PFSK-1 (cell line): ENCODE measurements around the gene RBM7.

Experiments
- FOXP2 ChIP-seq: optimal IDR thresholded peaks from 2 replicates; pipeline ENCODE3; 2011; ENCODE audit warnings: borderline replicate concordance, control low read depth, inconsistent platforms; ENCODE audit not compliant: insufficient read depth; ENCODE audit errors: extremely low read length, extremely low read depth
- POLR2AphosphoS5 ChIP-seq: IDR thresholded peaks from 2 replicates; pipeline ENCODE4 v1.6.1; 2012; ENCODE audit warnings: low read depth, mild to moderate bottlenecking, control low read depth, low read length, moderate library complexity
- SIN3A ChIP-seq: IDR thresholded peaks from 2 replicates; pipeline ENCODE4 v1.6.1; 2012; ENCODE audit warnings: mild to moderate bottlenecking, low read length, moderate library complexity, borderline replicate concordance; ENCODE audit not compliant: insufficient read depth
- TAF1 ChIP-seq: IDR thresholded peaks from 2 replicates; pipeline ENCODE4 v1.6.1; 2012; ENCODE audit warnings: low read length, control low read depth, borderline replicate concordance; ENCODE audit not compliant: insufficient read depth
- TF ChIP-seq, protein P1 (sequence below), 2 experiments: IDR thresholded peaks; 2 replicates each; pipeline versions ENCODE4 v1.6.1 to v1.8.0; 2011 to 2012; ENCODE audit warnings: low read depth in 2 of 2, low read length in 2 of 2, control low read depth in 1 of 2, inconsistent platforms in 1 of 2, mild to moderate bottlenecking in 1 of 2, moderate library complexity in 1 of 2; ENCODE audit not compliant: insufficient read depth in 1 of 2

RBM7 gene

DNA sequence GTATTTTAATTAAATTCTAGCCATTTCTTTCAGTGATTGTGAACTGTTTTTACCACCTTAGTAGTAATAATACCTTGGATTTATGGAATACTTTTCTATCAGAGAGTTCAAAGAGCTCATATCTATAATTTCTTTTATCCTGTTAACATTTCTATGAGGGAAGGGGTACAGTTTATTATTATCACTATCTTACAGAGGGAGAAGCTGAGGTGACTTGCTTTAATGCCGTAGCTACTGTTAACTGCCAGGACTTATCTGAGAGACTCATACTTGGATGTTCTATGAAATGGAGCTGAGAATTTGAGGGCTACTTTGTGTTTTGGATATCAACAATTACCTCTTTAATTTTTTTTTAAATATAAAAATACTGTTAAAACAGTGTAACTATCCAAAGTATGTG lies 42.1 kb downstream of the RBM7 start:
- TF ChIP-seq FOXP2: no peak
- TF ChIP-seq SIN3A: no peak
- TF ChIP-seq TAF1: no peak
- no peak for TF ChIP-seq POLR2AphosphoS5
- TF ChIP-seq, protein P1, sequence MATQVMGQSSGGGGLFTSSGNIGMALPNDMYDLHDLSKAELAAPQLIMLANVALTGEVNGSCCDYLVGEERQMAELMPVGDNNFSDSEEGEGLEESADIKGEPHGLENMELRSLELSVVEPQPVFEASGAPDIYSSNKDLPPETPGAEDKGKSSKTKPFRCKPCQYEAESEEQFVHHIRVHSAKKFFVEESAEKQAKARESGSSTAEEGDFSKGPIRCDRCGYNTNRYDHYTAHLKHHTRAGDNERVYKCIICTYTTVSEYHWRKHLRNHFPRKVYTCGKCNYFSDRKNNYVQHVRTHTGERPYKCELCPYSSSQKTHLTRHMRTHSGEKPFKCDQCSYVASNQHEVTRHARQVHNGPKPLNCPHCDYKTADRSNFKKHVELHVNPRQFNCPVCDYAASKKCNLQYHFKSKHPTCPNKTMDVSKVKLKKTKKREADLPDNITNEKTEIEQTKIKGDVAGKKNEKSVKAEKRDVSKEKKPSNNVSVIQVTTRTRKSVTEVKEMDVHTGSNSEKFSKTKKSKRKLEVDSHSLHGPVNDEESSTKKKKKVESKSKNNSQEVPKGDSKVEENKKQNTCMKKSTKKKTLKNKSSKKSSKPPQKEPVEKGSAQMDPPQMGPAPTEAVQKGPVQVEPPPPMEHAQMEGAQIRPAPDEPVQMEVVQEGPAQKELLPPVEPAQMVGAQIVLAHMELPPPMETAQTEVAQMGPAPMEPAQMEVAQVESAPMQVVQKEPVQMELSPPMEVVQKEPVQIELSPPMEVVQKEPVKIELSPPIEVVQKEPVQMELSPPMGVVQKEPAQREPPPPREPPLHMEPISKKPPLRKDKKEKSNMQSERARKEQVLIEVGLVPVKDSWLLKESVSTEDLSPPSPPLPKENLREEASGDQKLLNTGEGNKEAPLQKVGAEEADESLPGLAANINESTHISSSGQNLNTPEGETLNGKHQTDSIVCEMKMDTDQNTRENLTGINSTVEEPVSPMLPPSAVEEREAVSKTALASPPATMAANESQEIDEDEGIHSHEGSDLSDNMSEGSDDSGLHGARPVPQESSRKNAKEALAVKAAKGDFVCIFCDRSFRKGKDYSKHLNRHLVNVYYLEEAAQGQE (IDR thresholded peaks at IDR 0.05; ENCODE audit: insufficient read depth in 1 of 2, low read depth in 2 of 2, low read length in 2 of 2): no peak

DNA sequence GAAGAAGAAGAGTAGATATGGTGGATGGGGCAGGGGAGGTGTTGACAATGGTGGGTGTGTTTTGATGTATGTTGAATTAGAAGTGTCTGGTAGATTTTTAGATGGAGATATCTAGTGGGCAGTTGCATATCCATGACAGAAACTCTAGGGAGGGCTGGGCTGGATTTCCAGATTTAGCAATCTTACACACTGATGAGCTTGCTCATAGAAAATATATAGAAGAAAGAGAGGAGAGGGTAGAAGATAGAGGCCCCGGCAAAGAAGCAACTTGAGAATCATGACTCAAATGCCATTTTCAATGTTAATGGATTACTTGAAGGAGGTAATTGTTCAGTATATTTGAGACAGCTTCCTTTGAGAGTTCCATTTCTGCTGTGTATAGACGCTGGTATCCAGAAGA lies 47.0 kb downstream of the RBM7 start:
- TF ChIP-seq SIN3A (no peak), POLR2AphosphoS5 (no peak), FOXP2 (no peak), TAF1 (no peak)
- TF ChIP-seq, protein P1 (IDR thresholded peaks at IDR 0.05; ENCODE audit: insufficient read depth in 1 of 2, low read depth in 2 of 2, low read length in 2 of 2): no peak

DNA sequence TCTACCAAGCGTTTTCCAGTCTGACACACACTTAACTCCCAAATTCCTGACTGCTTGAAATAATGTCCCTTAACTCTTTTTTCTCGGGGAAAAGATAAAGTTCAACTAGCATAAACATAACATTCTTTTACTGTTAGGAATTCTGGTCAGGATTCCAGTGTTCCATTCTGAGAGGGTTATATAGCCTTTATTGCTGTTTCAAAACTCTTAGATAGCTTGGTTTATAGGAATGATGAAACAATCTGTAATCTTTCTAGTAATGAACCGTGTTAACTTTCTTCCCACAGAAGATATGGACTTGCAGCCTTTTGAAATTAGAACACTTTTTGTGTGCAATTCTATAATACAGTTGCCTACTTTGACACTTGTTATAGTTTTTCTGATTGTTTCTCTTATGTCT lies 47.4 kb downstream of the RBM7 start:
- TF ChIP-seq SIN3A: no peak
- TF ChIP-seq, protein P1 (IDR thresholded peaks at IDR 0.05; ENCODE audit: insufficient read depth in 1 of 2, low read depth in 2 of 2, low read length in 2 of 2): no peak
- TF ChIP-seq FOXP2: no peak

DNA sequence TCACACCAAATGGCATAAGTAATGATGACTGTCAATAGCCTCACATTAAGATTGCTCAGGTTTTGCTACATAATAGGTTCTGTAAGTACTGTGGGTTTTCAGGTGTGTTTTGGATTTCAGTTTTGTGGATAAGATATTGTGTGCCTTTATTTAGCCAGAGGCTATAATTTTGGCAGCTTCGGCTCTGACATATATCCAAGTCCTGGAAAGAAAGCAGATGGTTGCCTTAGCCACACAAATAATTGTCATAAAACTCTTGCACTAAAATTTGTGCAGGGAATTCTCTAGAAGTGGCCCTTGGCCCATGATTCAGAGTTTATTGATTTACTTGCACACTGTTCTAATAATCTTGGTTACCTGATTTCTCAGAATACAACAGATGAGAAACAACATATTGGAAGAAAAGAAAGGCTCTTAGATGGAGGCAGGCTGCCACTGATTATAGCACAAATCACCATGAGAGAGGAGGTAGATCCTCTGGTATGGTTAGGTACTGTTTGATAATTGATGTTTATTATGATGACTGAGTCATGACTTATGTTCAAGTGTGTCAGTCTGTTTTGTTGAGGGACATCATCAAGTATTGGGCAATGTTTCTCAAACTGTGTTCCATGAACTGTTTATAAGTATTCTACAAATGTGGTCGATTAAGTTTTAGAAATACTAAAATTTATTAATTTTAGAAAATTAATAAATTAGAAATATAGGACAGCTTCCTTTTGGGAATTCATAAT lies 48.5 kb downstream of the RBM7 start:
- TF ChIP-seq TAF1 (no peak), FOXP2 (no peak), SIN3A (no peak), POLR2AphosphoS5 (no peak)
- TF ChIP-seq, protein P1 (IDR thresholded peaks at IDR 0.05; ENCODE audit: insufficient read depth in 1 of 2, low read depth in 2 of 2, low read length in 2 of 2): no peak

DNA sequence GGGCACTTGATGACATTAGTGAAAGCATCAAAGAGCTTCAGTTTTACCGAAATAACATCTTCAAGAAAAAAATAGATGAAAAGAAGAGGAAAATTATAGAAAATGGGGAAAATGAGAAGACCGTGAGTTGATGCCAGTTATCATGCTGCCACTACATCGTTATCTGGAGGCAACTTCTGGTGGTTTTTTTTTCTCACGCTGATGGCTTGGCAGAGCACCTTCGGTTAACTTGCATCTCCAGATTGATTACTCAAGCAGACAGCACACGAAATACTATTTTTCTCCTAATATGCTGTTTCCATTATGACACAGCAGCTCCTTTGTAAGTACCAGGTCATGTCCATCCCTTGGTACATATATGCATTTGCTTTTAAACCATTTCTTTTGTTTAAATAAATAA lies 49.4 kb downstream of the RBM7 start:
- TF ChIP-seq POLR2AphosphoS5 (no peak), TAF1 (no peak), SIN3A (no peak), FOXP2 (no peak)
- TF ChIP-seq, protein P1 (IDR thresholded peaks at IDR 0.05; ENCODE audit: insufficient read depth in 1 of 2, low read depth in 2 of 2, low read length in 2 of 2): no peak
